Stimulated activated CD8-positive, alpha-beta memory T cell treated with anti-CD3 and anti-CD28 coated beads, Interleukin-2, amount 100 ng/mL, for 48 hours (primary cell): Measurements from ENCODE around the gene CCT6A.
A peak's percentile ranks its signal among the peaks of the same experiment; 100 is the strongest.
"Not testable (repeated sequence)": the region's sequence is repeated elsewhere in the genome, so short reads cannot be mapped to it uniquely, and the experiment has no call there.

Source experiments
- DNase-seq, 2 donors: peaks; one replicate each; pipeline ENCODE4 v3.0.0-alpha.2; 2020; ENCODE audit warnings: low read depth in 2 of 2

CCT6A gene

GRCh38 chr7:56099653-56100052 lies 48.1 kb downstream of the CCT6A start:
- DNase-seq = no peak

GRCh38 chr7:56104138-56104537 lies 52.6 kb downstream of the CCT6A start:
- not testable (repeated sequence) for DNase-seq

GRCh38 chr7:56105508-56105907 lies 53.9 kb downstream of the CCT6A start:
- no peak for DNase-seq

- peak; percentile 79 to 89 for DNase-seq
These were observed 54.8 kb downstream of the CCT6A start, which contains the start of gene CHCHD2 for GRCh38 chr7:56106108-56107073. Gene CHCHD2 (minus strand): TSS chr7:56106476. CDS start chr7:56106413, 63 bp downstream.

GRCh38 chr7:56107954-56108258 lies 56.3 kb downstream of the CCT6A start:
- DNase-seq = no peak

- DNase-seq = no peak
These were observed 59.0 kb downstream of the CCT6A start for GRCh38 chr7:56110611-56111010.

GRCh38 chr7:56112244-56112643 lies 60.7 kb downstream of the CCT6A start:
- DNase-seq = not testable (repeated sequence)
